T-helper 9 cell (primary cell): ENCODE results near the gene TUBA3D.
"Not testable (repeated sequence)": the region's sequence is repeated elsewhere in the genome, so short reads cannot be mapped to it uniquely, and the experiment has no call there.

Experiments used
- DNase-seq: peaks from one replicate; pipeline ENCODE4 v3.0.0-alpha.2; 2020

The TUBA3D gene

GRCh38 chr2:131516011-131516410 lies 40.1 kb downstream of the TUBA3D start:
- DNase-seq: no peak

GRCh38 chr2:131516621-131517020 lies 40.7 kb downstream of the TUBA3D start:
- DNase-seq: not testable (repeated sequence)

GRCh38 chr2:131517106-131517831 lies 41.4 kb downstream of the TUBA3D start:
- no peak for DNase-seq

GRCh38 chr2:131517856-131518255 lies 41.9 kb downstream of the TUBA3D start:
- not testable (repeated sequence) for DNase-seq

- DNase-seq: not testable (repeated sequence)
Observed at GRCh38 chr2:131518531-131518930, 42.6 kb downstream of the TUBA3D start.

- no peak for DNase-seq
Observed at GRCh38 chr2:131519466-131519865, 43.5 kb downstream of the TUBA3D start.

- DNase-seq: not testable (repeated sequence)
Observed at GRCh38 chr2:131519871-131520470, 44.1 kb downstream of the TUBA3D start.

- no peak for DNase-seq
Observed at GRCh38 chr2:131520526-131520925, 44.6 kb downstream of the TUBA3D start.

GRCh38 chr2:131521524-131521923 lies 45.6 kb downstream of the TUBA3D start:
- DNase-seq: not testable (repeated sequence)

- DNase-seq: no peak
Observed at GRCh38 chr2:131521961-131522781, 46.3 kb downstream of the TUBA3D start.

- DNase-seq: not testable (repeated sequence)
Observed at GRCh38 chr2:131525256-131525655, 49.3 kb downstream of the TUBA3D start.

GRCh38 chr2:131527131-131528001 lies 51.4 kb downstream of the TUBA3D start, which contains the start of gene CCDC74A:
TSS of gene CCDC74A (plus strand) at chr2:131527888. CDS start at chr2:131527971, 83 bp downstream.
- peak; percentile 70 for DNase-seq

GRCh38 chr2:131528981-131529863 lies 53.3 kb downstream of the TUBA3D start:
- not testable (repeated sequence) for DNase-seq

- DNase-seq: not testable (repeated sequence)
Observed at GRCh38 chr2:131529864-131530445, 54.0 kb downstream of the TUBA3D start.

- not testable (repeated sequence) for DNase-seq
Observed at GRCh38 chr2:131530626-131531344, 54.9 kb downstream of the TUBA3D start.

GRCh38 chr2:131531547-131532185 lies 55.7 kb downstream of the TUBA3D start:
- DNase-seq: not testable (repeated sequence)
